ENCODE results near the gene OR2L8.

OR2L8 gene

DNA sequence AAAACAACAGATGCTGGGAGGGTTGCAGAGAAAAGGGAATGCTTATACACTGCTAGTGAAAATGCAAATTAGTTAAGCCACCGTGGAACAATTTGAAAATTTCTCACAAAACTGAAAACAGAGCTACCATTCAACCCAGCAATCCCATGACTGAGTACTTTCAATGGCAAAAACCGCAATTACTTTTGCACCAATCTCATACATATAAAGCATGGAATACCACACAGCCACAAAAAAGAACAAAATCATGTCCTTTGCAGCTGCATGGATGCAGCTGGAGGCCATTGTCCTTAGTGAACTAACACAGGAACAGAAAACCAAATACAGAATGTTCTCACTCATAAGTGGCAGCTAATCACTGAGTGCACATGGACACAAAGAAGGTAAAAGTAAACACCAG is 34.9 kb upstream of the OR2L8 start:
- Histone ChIP-seq H3K4me3 (ENCODE audit: low read length) (no peak overlapping the region), H3K27me3 (ENCODE audit: insufficient read depth, low read length, poor library complexity) (no peaks in the 10 kb centered on the region), H3K9ac (ENCODE audit: low read length) (no peak overlapping the region), H4K8ac (ENCODE audit: low read depth, low read length) (no peak overlapping the region), H2AK5ac (ENCODE audit: low read length) (no peak overlapping the region), H3K27ac (ENCODE audit: low read depth, low read length) (no peak overlapping the region), H3K79me2 (ENCODE audit: control insufficient read depth, insufficient read depth, low read length) (no peaks in the 10 kb centered on the region), H3K56ac (ENCODE audit: low read length) (no peak overlapping the region), H4K5ac (ENCODE audit: low read length) (no peak overlapping the region), H3K4ac (ENCODE audit: low read depth, low read length) (no peak overlapping the region), H3K79me1 (ENCODE audit: low read length) (no peaks in the 10 kb centered on the region), H3K36me3 (ENCODE audit: control insufficient read depth, insufficient read depth, low read length) (no peaks in the 10 kb centered on the region), H2BK5ac (ENCODE audit: low read length) (no peak overlapping the region), H3K4me2 (ENCODE audit: low read length) (no peak overlapping the region), H3K23ac (ENCODE audit: low read length) (no peak overlapping the region), H3K18ac (ENCODE audit: low read length) (no peak overlapping the region), H3K4me1 (ENCODE audit: control insufficient read depth, low read depth, low read length) (no peaks in the 10 kb centered on the region), H2BK120ac (ENCODE audit: low read depth, low read length) (no peak overlapping the region), H2BK15ac (replicated peaks; ENCODE audit: low read depth) (no peak overlapping the region)
- no peak for DNase-seq
- no CpG with 5 or more reads among the region's 2 CpGs for whole genome bisulfite sequencing (ENCODE audit: extremely low coverage, insufficient coverage, low lambda C conversion rate)

DNA sequence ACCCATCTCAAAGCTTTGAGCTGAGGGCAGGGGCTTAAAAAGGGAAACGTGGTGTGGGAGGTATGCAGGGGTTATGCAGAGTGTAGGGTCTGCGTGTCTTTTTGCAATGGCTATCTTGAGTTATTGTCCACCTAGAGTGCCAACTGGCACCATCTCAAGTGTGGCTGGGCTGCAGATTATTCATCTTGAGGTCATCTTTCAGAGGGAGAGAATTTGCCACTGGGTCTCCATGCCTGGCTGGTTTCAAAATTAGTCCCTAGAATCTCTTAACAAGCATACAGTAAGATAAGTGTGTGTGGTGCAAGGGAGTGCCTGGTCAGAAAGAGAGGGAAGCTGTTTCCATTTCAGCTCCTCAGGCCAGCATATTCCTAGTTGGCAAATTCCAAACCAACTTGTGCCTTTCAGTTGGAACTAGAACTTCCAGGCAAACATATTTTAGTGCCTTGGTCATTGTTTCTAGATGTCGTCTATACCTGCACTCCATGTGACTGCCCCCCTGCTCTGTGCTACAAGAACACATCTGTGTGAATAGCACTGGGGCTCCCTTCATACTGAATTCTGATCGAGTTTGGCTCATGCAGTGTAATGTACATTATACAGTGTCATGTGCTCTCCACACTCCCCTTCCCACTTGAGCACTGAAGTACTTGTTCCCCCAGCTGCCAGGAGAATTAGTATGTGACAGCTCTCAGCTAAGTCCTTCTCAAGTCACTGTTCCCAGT is 33.6 kb upstream of the OR2L8 start:
- no peak for DNase-seq
- no peaks in the 10 kb centered on the region for H3K36me3 ChIP-seq (ENCODE audit: control insufficient read depth, insufficient read depth, low read length)
- no peak overlapping the region for H3K18ac ChIP-seq (ENCODE audit: low read length)
- H3K4me1 ChIP-seq (ENCODE audit: control insufficient read depth, low read depth, low read length) = no peaks in the 10 kb centered on the region
- no peak overlapping the region for H3K4ac ChIP-seq (ENCODE audit: low read depth, low read length)
- no peak overlapping the region for H4K5ac ChIP-seq (ENCODE audit: low read length)
- no peaks in the 10 kb centered on the region for H3K79me1 ChIP-seq (ENCODE audit: low read length)
- no peak overlapping the region for H2BK120ac ChIP-seq (ENCODE audit: low read depth, low read length)
- no peak overlapping the region for H3K4me2 ChIP-seq (ENCODE audit: low read length)
- no peak overlapping the region for H3K23ac ChIP-seq (ENCODE audit: low read length)
- H4K8ac ChIP-seq (ENCODE audit: low read depth, low read length) = no peak overlapping the region
- no CpG with 5 or more reads among the region's 4 CpGs for WGBS (ENCODE audit: extremely low coverage, insufficient coverage, low lambda C conversion rate)
- H3K56ac ChIP-seq (ENCODE audit: low read length) = no peak overlapping the region
- no peak overlapping the region for H3K4me3 ChIP-seq (ENCODE audit: low read length)
- H2BK15ac ChIP-seq (replicated peaks; ENCODE audit: low read depth) = no peak overlapping the region
- H3K27ac ChIP-seq (ENCODE audit: low read depth, low read length) = no peak overlapping the region
- no peaks in the 10 kb centered on the region for H3K27me3 ChIP-seq (ENCODE audit: insufficient read depth, low read length, poor library complexity)
- no peak overlapping the region for H3K9ac ChIP-seq (ENCODE audit: low read length)
- H2AK5ac ChIP-seq (ENCODE audit: low read length) = no peak overlapping the region
- no peaks in the 10 kb centered on the region for H3K79me2 ChIP-seq (ENCODE audit: control insufficient read depth, insufficient read depth, low read length)
- H2BK5ac ChIP-seq (ENCODE audit: low read length) = no peak overlapping the region

GRCh38 chr1:247919952-247920351 is 28.7 kb upstream of the OR2L8 start, which contains the start of gene OR2T8:
Gene OR2T8, plus strand, starts transcription at chr1:247920252. Its CDS starts 766 bp downstream, at chr1:247921018.
- Histone ChIP-seq H3K79me2 (ENCODE audit: control insufficient read depth, insufficient read depth, low read length) (no peaks in the 10 kb centered on the region), H3K18ac (ENCODE audit: low read length) (no peak within 1 kb of the TSS), H3K4ac (ENCODE audit: low read depth, low read length) (no peak within 1 kb of the TSS), H3K36me3 (ENCODE audit: control insufficient read depth, insufficient read depth, low read length) (no peaks in the 10 kb centered on the region), H4K5ac (ENCODE audit: low read length) (no peak within 1 kb of the TSS), H2AK5ac (ENCODE audit: low read length) (no peak within 1 kb of the TSS), H3K27ac (ENCODE audit: low read depth, low read length) (no peak within 1 kb of the TSS), H3K27me3 (ENCODE audit: insufficient read depth, low read length, poor library complexity) (no peaks in the 10 kb centered on the region), H3K4me1 (ENCODE audit: control insufficient read depth, low read depth, low read length) (no peaks in the 10 kb centered on the region), H3K4me3 (ENCODE audit: low read length) (no peak within 1 kb of the TSS), H2BK5ac (ENCODE audit: low read length) (no peak within 1 kb of the TSS), H3K56ac (ENCODE audit: low read length) (no peak within 1 kb of the TSS), H2BK15ac (replicated peaks; ENCODE audit: low read depth) (no peak within 1 kb of the TSS), H2BK120ac (ENCODE audit: low read depth, low read length) (no peak within 1 kb of the TSS), H4K8ac (ENCODE audit: low read depth, low read length) (no peak within 1 kb of the TSS), H3K23ac (ENCODE audit: low read length) (no peak within 1 kb of the TSS), H3K9ac (ENCODE audit: low read length) (no peak within 1 kb of the TSS), H3K79me1 (ENCODE audit: low read length) (no peaks in the 10 kb centered on the region), H3K4me2 (ENCODE audit: low read length) (no peak within 1 kb of the TSS)
- no CpG with 5 or more reads among the region's 2 CpGs for WGBS (ENCODE audit: extremely low coverage, insufficient coverage, low lambda C conversion rate)
- no peak for DNase-seq

DNA sequence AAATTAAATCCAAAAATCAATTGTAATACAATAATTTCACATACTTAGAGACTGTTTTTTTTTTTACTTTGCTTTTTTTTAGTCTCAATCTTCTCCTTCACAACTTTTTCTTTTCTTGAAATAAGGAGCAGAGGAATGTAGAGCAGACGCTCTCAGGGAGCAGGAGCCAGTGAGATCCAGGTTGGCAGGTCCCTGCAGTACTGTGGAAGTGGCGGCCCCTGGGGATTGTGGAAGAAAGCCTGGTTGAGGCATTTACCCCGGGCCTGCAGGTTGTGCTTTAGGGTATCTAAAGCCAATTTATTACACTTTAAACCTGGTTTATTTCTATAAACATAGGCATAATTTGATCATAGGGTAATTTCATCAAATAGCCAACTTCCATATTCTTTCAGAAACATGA is 24.7 kb upstream of the OR2L8 start:
- no peaks in the 10 kb centered on the region for H3K36me3 ChIP-seq (ENCODE audit: control insufficient read depth, insufficient read depth, low read length)
- H3K79me1 ChIP-seq (ENCODE audit: low read length) = no peaks in the 10 kb centered on the region
- no peak overlapping the region for H3K23ac ChIP-seq (ENCODE audit: low read length)
- no peak overlapping the region for H3K18ac ChIP-seq (ENCODE audit: low read length)
- H3K56ac ChIP-seq (ENCODE audit: low read length) = no peak overlapping the region
- no peak overlapping the region for H3K4me2 ChIP-seq (ENCODE audit: low read length)
- no peak overlapping the region for H2AK5ac ChIP-seq (ENCODE audit: low read length)
- H3K4me1 ChIP-seq (ENCODE audit: control insufficient read depth, low read depth, low read length) = no peaks in the 10 kb centered on the region
- no peak overlapping the region for H2BK15ac ChIP-seq (replicated peaks; ENCODE audit: low read depth)
- H3K27me3 ChIP-seq (ENCODE audit: insufficient read depth, low read length, poor library complexity) = no peaks in the 10 kb centered on the region
- H3K9ac ChIP-seq (ENCODE audit: low read length) = no peak overlapping the region
- no peak overlapping the region for H4K8ac ChIP-seq (ENCODE audit: low read depth, low read length)
- DNase-seq = peak; percentile 14
- H3K4ac ChIP-seq (ENCODE audit: low read depth, low read length) = no peak overlapping the region
- H3K27ac ChIP-seq (ENCODE audit: low read depth, low read length) = no peak overlapping the region
- no CpG with 5 or more reads among the region's 3 CpGs for WGBS (ENCODE audit: extremely low coverage, insufficient coverage, low lambda C conversion rate)
- no peak overlapping the region for H2BK120ac ChIP-seq (ENCODE audit: low read depth, low read length)
- no peak overlapping the region for H2BK5ac ChIP-seq (ENCODE audit: low read length)
- H3K4me3 ChIP-seq (ENCODE audit: low read length) = no peak overlapping the region
- H4K5ac ChIP-seq (ENCODE audit: low read length) = no peak overlapping the region
- H3K79me2 ChIP-seq (ENCODE audit: control insufficient read depth, insufficient read depth, low read length) = no peaks in the 10 kb centered on the region

DNA sequence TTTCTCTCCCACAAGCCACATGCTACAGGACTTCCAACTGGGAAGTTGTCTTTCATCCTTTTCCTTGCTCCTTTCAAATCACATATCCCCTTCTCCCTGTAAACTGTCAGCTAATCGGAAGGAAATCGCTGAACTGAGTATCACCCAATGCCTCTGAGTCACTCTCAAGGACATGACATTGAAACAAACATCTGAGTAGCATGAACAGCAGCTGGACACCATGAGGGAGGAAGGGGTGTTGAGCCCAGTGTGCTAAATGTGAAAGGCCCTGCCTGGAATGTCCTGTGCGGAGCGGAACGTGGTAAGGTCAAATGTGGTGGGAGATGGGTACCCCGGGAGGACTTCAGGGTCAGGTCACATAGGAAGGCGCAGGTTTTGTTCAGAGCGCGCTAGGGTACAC is 23.8 kb upstream of the OR2L8 start, which contains the start of gene OR2AJ1:
Gene OR2AJ1, plus strand, starts transcription at position 22 of the 400 bp plus-strand sequence. CDS start 8,880 bp downstream, outside the sequence.
- WGBS (ENCODE audit: extremely low coverage, insufficient coverage, low lambda C conversion rate) = no CpG with 5 or more reads among the region's 9 CpGs

GRCh38 chr1:247933989-247934388 is 14.7 kb upstream of the OR2L8 start:
- H3K4ac ChIP-seq (ENCODE audit: low read depth, low read length) = no peak overlapping the region
- no peak overlapping the region for H2BK15ac ChIP-seq (replicated peaks; ENCODE audit: low read depth)
- no peaks in the 10 kb centered on the region for H3K79me2 ChIP-seq (ENCODE audit: control insufficient read depth, insufficient read depth, low read length)
- no peak overlapping the region for H2AK5ac ChIP-seq (ENCODE audit: low read length)
- WGBS (ENCODE audit: extremely low coverage, insufficient coverage, low lambda C conversion rate) = no CpG with 5 or more reads among the region's 8 CpGs
- H3K27me3 ChIP-seq (ENCODE audit: insufficient read depth, low read length, poor library complexity) = no peaks in the 10 kb centered on the region
- no peaks in the 10 kb centered on the region for H3K4me1 ChIP-seq (ENCODE audit: control insufficient read depth, low read depth, low read length)
- H3K4me2 ChIP-seq (ENCODE audit: low read length) = no peak overlapping the region
- H3K18ac ChIP-seq (ENCODE audit: low read length) = no peak overlapping the region
- no peak overlapping the region for H3K56ac ChIP-seq (ENCODE audit: low read length)
- H4K8ac ChIP-seq (ENCODE audit: low read depth, low read length) = no peak overlapping the region
- H3K27ac ChIP-seq (ENCODE audit: low read depth, low read length) = no peak overlapping the region
- no peak overlapping the region for H4K5ac ChIP-seq (ENCODE audit: low read length)
- H2BK5ac ChIP-seq (ENCODE audit: low read length) = no peak overlapping the region
- H3K4me3 ChIP-seq (ENCODE audit: low read length) = no peak overlapping the region
- no peaks in the 10 kb centered on the region for H3K36me3 ChIP-seq (ENCODE audit: control insufficient read depth, insufficient read depth, low read length)
- H3K79me1 ChIP-seq (ENCODE audit: low read length) = no peaks in the 10 kb centered on the region
- DNase-seq = no peak
- no peak overlapping the region for H2BK120ac ChIP-seq (ENCODE audit: low read depth, low read length)
- no peak overlapping the region for H3K23ac ChIP-seq (ENCODE audit: low read length)
- H3K9ac ChIP-seq (ENCODE audit: low read length) = no peak overlapping the region

More for the DNA sequence above, 23.8 kb upstream of the OR2L8 start, which contains the start of gene OR2AJ1:
- H3K4ac ChIP-seq (ENCODE audit: low read depth, low read length) = no peak within 1 kb of the TSS
- no peaks in the 10 kb centered on the region for H3K79me1 ChIP-seq (ENCODE audit: low read length)
- H2BK120ac ChIP-seq (ENCODE audit: low read depth, low read length) = no peak within 1 kb of the TSS
- no peaks in the 10 kb centered on the region for H3K79me2 ChIP-seq (ENCODE audit: control insufficient read depth, insufficient read depth, low read length)
- no peak within 1 kb of the TSS for H2AK5ac ChIP-seq (ENCODE audit: low read length)
- no peak within 1 kb of the TSS for H3K27ac ChIP-seq (ENCODE audit: low read depth, low read length)
- no peaks in the 10 kb centered on the region for H3K27me3 ChIP-seq (ENCODE audit: insufficient read depth, low read length, poor library complexity)
- no peak within 1 kb of the TSS for H3K4me2 ChIP-seq (ENCODE audit: low read length)
- no peak within 1 kb of the TSS for H3K18ac ChIP-seq (ENCODE audit: low read length)
- H3K4me1 ChIP-seq (ENCODE audit: control insufficient read depth, low read depth, low read length) = no peaks in the 10 kb centered on the region
- no peak within 1 kb of the TSS for H3K56ac ChIP-seq (ENCODE audit: low read length)
- no peak within 1 kb of the TSS for H2BK15ac ChIP-seq (replicated peaks; ENCODE audit: low read depth)
- no peak within 1 kb of the TSS for H3K4me3 ChIP-seq (ENCODE audit: low read length)
- no peak within 1 kb of the TSS for H3K9ac ChIP-seq (ENCODE audit: low read length)
- H2BK5ac ChIP-seq (ENCODE audit: low read length) = no peak within 1 kb of the TSS
- no peak for DNase-seq
- no peak within 1 kb of the TSS for H3K23ac ChIP-seq (ENCODE audit: low read length)
- H3K36me3 ChIP-seq (ENCODE audit: control insufficient read depth, insufficient read depth, low read length) = no peaks in the 10 kb centered on the region
- no peak within 1 kb of the TSS for H4K5ac ChIP-seq (ENCODE audit: low read length)
- H4K8ac ChIP-seq (ENCODE audit: low read depth, low read length) = no peak within 1 kb of the TSS

All from mesendoderm (in vitro differentiated cells).